H1 (cell line): ENCODE results near the gene FXYD7. TPM values are rescaled to one million over a fixed set of nuclear protein-coding genes. Genes with fewer than 3 reads are reported as not detected.

Experiments
- CTCF ChIA-PET: fragments of 300-600 bp; sonication (Branson Sonifier 250); formaldehyde crosslinking; loops from one replicate; lab custom pipeline; 2021; ENCODE audit not compliant: partially characterized antibody; lab: Charles Lee
- POLR2A ChIA-PET: fragments of 300-600 bp; sonication (Branson Sonifier 250); formaldehyde crosslinking; loops from one replicate; lab custom pipeline; 2021; ENCODE audit warnings: inconsistent platforms; ENCODE audit not compliant: partially characterized antibody; lab: Charles Lee
- DNase-seq, 2 experiments: peaks; one replicate each; pipeline versions ENCODE4 v3.0.0 to v3.0.0-alpha.2; 2010 to 2022; ENCODE audit warnings: low spot score in 2 of 2, low read depth in 1 of 2, mixed read lengths in 1 of 2
- FAIRE-seq: peaks from 2 replicates; lab custom pipeline; 2011; peaks lifted over from hg19 to GRCh38; lab: Jason Lieb, UNC
- H2AFZ ChIP-seq: 2 replicates; pipeline ENCODE4 v1.8.1; 2012; ENCODE audit warnings: low read length, inconsistent platforms
- H2AK5ac ChIP-seq: 2 replicates; pipeline ENCODE4 v1.6.1; 2013; ENCODE audit warnings: low read depth, low read length
- H2BK120ac ChIP-seq: replicated peaks from 2 replicates; pipeline ENCODE3; 2013; ENCODE audit warnings: low read depth, low read length, inconsistent platforms
- H2BK12ac ChIP-seq: 2 replicates; pipeline ENCODE4 v1.6.1; 2013; ENCODE audit warnings: low read depth, low read length
- H2BK15ac ChIP-seq: 2 replicates; pipeline ENCODE4 v1.6.1; 2013; ENCODE audit warnings: low read length
- H2BK20ac ChIP-seq: 2 replicates; pipeline ENCODE4 v1.6.1; 2013; ENCODE audit warnings: low read length
- H2BK5ac ChIP-seq: 2 replicates; pipeline ENCODE4 v1.6.1; 2013; ENCODE audit warnings: low read depth, low read length
- H3K14ac ChIP-seq: 2 replicates; pipeline ENCODE4 v1.6.1; 2013; ENCODE audit warnings: inconsistent platforms; ENCODE audit not compliant: insufficient read length
- H3K18ac ChIP-seq: 2 replicates; pipeline ENCODE4 v1.6.1; 2013; ENCODE audit warnings: low read length; ENCODE audit errors: extremely low read depth
- H3K23ac ChIP-seq: 2 replicates; pipeline ENCODE4 v1.6.1; 2013; ENCODE audit warnings: inconsistent platforms; ENCODE audit not compliant: insufficient read length
- H3K23me2 ChIP-seq: 2 replicates; pipeline ENCODE4 v1.6.1; 2013; ENCODE audit warnings: low read depth, low read length
- H3K27ac ChIP-seq: 2 replicates; pipeline ENCODE4 v1.6.1; 2011; ENCODE audit warnings: low read depth, low read length, inconsistent platforms
- H3K27me3 ChIP-seq, 4 experiments: replicated peaks in 1 of 4; 1 replicate in 1 of 4; 2 replicates in 3 of 4; pipeline versions ENCODE4 v1.6.1 to v1.8.1; 2011 to 2013; ENCODE audit warnings: low read length in 3 of 4, mild to moderate bottlenecking in 3 of 4, inconsistent platforms in 2 of 4, mixed read lengths in 2 of 4, moderate library complexity in 1 of 4; ENCODE audit not compliant: control insufficient read depth in 3 of 4, insufficient read depth in 3 of 4; ENCODE audit errors: extremely low read depth in 1 of 4
- H3K36me3 ChIP-seq, 4 experiments: 2 replicates each; pipeline versions ENCODE4 v1.6.1 to v1.8.1; 2011 to 2013; ENCODE audit warnings: mild to moderate bottlenecking in 4 of 4, low read length in 3 of 4, moderate library complexity in 2 of 4, control low read depth in 1 of 4, inconsistent platforms in 1 of 4; ENCODE audit not compliant: insufficient read depth in 4 of 4, control insufficient read depth in 2 of 4
- H3K4ac ChIP-seq: replicated peaks from 2 replicates; pipeline ENCODE3; 2013; ENCODE audit warnings: low read length, low read depth, mixed read lengths, inconsistent platforms; ENCODE audit not compliant: insufficient read length
- H3K4me1 ChIP-seq, 4 experiments: replicated peaks in 1 of 4; 1 replicate in 1 of 4; 2 replicates in 3 of 4; pipeline versions ENCODE4 v1.6.1 to v1.8.1; 2011 to 2013; ENCODE audit warnings: low read length in 3 of 4, inconsistent platforms in 2 of 4, mixed read lengths in 1 of 4; ENCODE audit not compliant: insufficient read depth in 4 of 4, control insufficient read depth in 3 of 4
- H3K4me2 ChIP-seq, 2 experiments: 2 replicates each; pipeline versions ENCODE4 v1.6.1 to v1.8.1; 2011 to 2013; ENCODE audit warnings: low read depth in 2 of 2, low read length in 2 of 2, control low read depth in 1 of 2, inconsistent platforms in 1 of 2, mild to moderate bottlenecking in 1 of 2; ENCODE audit not compliant: insufficient read depth in 1 of 2
- H3K4me3 ChIP-seq, 4 experiments: fragments of 200-600, 300-600 bp in 1 of 4; sonication (generic), shearing (Covaris generic), sonication (Bioruptor Twin) in 1 of 4; 2 replicates each; pipeline versions ENCODE4 v1.5.1 to v1.8.1; 2011 to 2016; ENCODE audit warnings: low read length in 4 of 4, low read depth in 3 of 4, control low read depth in 2 of 4, inconsistent platforms in 2 of 4, mild to moderate bottlenecking in 2 of 4, mixed read lengths in 1 of 4, moderate library complexity in 1 of 4; ENCODE audit not compliant: insufficient read depth in 2 of 4; ENCODE audit errors: extremely low read depth in 1 of 4
- H3K56ac ChIP-seq: replicated peaks from 2 replicates; pipeline ENCODE3; 2013; ENCODE audit warnings: low read depth, mild to moderate bottlenecking, mixed read lengths, low read length, inconsistent platforms; ENCODE audit not compliant: insufficient read length
- H3K79me1 ChIP-seq: 2 replicates; pipeline ENCODE4 v1.6.1; 2013; ENCODE audit warnings: low read depth, low read length, control low read depth
- H3K79me2 ChIP-seq, 2 experiments: 2 replicates each; pipeline versions ENCODE4 v1.6.1 to v1.8.1; 2012 to 2013; ENCODE audit warnings: low read length in 2 of 2, mild to moderate bottlenecking in 2 of 2, inconsistent platforms in 1 of 2; ENCODE audit not compliant: insufficient read depth in 2 of 2, control insufficient read depth in 1 of 2
- H3K9ac ChIP-seq, 4 experiments: replicated peaks in 1 of 4; 1 replicate in 1 of 4; 2 replicates in 3 of 4; pipeline versions ENCODE4 v1.6.1 to v1.8.1; 2011 to 2013; ENCODE audit warnings: low read depth in 3 of 4, low read length in 3 of 4, control low read depth in 2 of 4, mild to moderate bottlenecking in 2 of 4, moderate library complexity in 2 of 4, inconsistent platforms in 1 of 4; ENCODE audit errors: extremely low read depth in 1 of 4
- H3K9me3 ChIP-seq, 2 experiments: 2 replicates each; pipeline versions ENCODE4 v1.6.1 to v1.8.1; 2012 to 2013; ENCODE audit warnings: mild to moderate bottlenecking in 2 of 2, moderate library complexity in 2 of 2, control low read depth in 1 of 2, inconsistent platforms in 1 of 2, low read depth in 1 of 2, low read length in 1 of 2, mixed read lengths in 1 of 2; ENCODE audit not compliant: insufficient read depth in 2 of 2
- H4K20me1 ChIP-seq, 2 experiments: replicated peaks in 1 of 2; 2 replicates each; pipeline versions ENCODE3 to v1.8.1; 2011 to 2013; ENCODE audit warnings: inconsistent platforms in 2 of 2, low read length in 2 of 2, mild to moderate bottlenecking in 1 of 2; ENCODE audit not compliant: insufficient read depth in 2 of 2, control insufficient read depth in 1 of 2
- H4K5ac ChIP-seq: 2 replicates; pipeline ENCODE4 v1.6.1; 2013; ENCODE audit warnings: low read length, low read depth, mixed read lengths, inconsistent platforms; ENCODE audit not compliant: insufficient read length
- H4K8ac ChIP-seq: 2 replicates; pipeline ENCODE4 v1.8.0; 2013; ENCODE audit warnings: mild to moderate bottlenecking, moderate library complexity, low read length, inconsistent platforms; ENCODE audit not compliant: insufficient read depth; ENCODE audit errors: extremely low read depth
- H4K91ac ChIP-seq: replicated peaks from 2 replicates; pipeline ENCODE3; 2013; ENCODE audit warnings: low read length, mixed read lengths, inconsistent platforms; ENCODE audit not compliant: insufficient read length
- CBX5 ChIP-seq: fragments of 300-800, 300-1000 bp; sonication (generic); IDR thresholded peaks from 2 replicates; pipeline ENCODE4 v1.7.1; 2016; ENCODE audit warnings: antibody characterized with exemption, low read length, low read depth
- RAD21 ChIP-seq, 2 experiments: IDR thresholded peaks in 1 of 2; conservative IDR thresholded peaks in 1 of 2; 2 replicates each; pipeline ENCODE4 v1.6.1; 2011; ENCODE audit warnings: low read depth in 2 of 2, low read length in 2 of 2, improper control_type of control experiment in 1 of 2, inconsistent platforms in 1 of 2, mild to moderate bottlenecking in 1 of 2, moderate library complexity in 1 of 2
- SP2 ChIP-seq: IDR thresholded peaks from 2 replicates; pipeline ENCODE4 v1.6.1; 2012; ENCODE audit warnings: mild to moderate bottlenecking, low read length, inconsistent platforms
- TEAD4 ChIP-seq: IDR thresholded peaks from 2 replicates; pipeline ENCODE4 v1.6.1; 2012; ENCODE audit warnings: low read depth, low read length, inconsistent platforms, mixed read lengths
- WGBS, 2 experiments: shearing (Covaris generic) in 1 of 2; methylation state at CpG; one replicate each; pipeline versions ENCODE4 v1.1.6 to v1.1.7; 2013 to 2015; ENCODE audit warnings: low lambda C conversion rate in 2 of 2, mixed read lengths in 2 of 2, inconsistent platforms in 1 of 2, low coverage in 1 of 2, missing lambda C conversion rate in 1 of 2; ENCODE audit not compliant: insufficient replicate concordance in 2 of 2, insufficient coverage in 1 of 2, insufficient read length in 1 of 2; ENCODE audit errors: extremely low coverage in 1 of 2, missing lambda C conversion rate in 1 of 2; 5-methylcytosine and 5-hydroxymethylcytosine counted together
- polyA plus RNA-seq, 7 experiments: library from polyadenylated mRNA; depleted of rRNA in 3 of 7; stranded (reverse) in 5 of 7; unstranded in 2 of 7; fragments of >200 nt in 5 of 7; fragments of 200-250 nt in 2 of 7; gene quantifications; 1 replicate in 5 of 7; 2 replicates in 1 of 7; 4 replicates in 1 of 7; pipeline versions ENCODE4 v1.2.1 to v1.2.3, GENCODE V29; 2011 to 2013; ENCODE audit warnings: missing spikeins in 2 of 7, mixed read lengths in 2 of 7
- total RNA-seq: library from RNA; stranded (reverse); fragmentation: NEBNext Ultra II Directional; extraction: Animal tissue kit (Norgen Biotek cat#: 25700); gene quantifications from 2 replicates; pipeline ENCODE4 v1.2.1, GENCODE V29; 2021

The FXYD7 gene
- total and polyA plus RNA-seq, 2 of the 8 experiments (the other 6 are each of a cell fraction or from before 2014, with no cell fraction given), result 12.1 to 14.3 TPM

DNA sequence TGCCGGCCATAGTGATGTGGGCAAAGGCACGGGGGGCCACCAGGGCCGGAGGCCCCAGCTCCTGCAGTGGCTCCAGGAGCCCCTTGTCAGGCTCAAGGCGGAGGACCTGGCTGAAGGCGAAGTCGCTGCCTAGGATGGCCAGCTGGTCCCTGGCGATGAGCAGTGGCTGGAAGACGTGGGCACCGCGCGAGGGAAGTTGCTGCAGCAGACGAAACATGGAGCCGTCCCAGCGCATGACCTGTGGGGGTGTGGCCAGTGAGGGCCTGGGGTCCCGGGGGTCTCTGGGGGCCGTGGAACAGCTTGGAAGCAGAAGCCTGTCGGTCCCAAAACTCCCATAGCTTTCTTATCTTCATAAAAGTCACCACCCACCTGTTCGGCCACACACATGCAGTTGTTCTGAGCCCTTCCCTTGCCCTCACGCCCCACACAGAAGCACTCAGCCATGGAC lies 17.8 kb upstream of the FXYD7 start:
- DNase-seq, result no peak

More for the DNA sequence above, 17.8 kb upstream of the FXYD7 start:
- no peak overlapping the region for H3K9ac ChIP-seq
- WGBS, 2 experiments, result 91% methylated on average over 19 of the region's 19 CpGs; no CpG with 5 or more reads in 1 of the 2 experiments
- no peaks in the 10 kb centered on the region for H4K20me1 ChIP-seq
- no peaks in the 10 kb centered on the region for H3K23me2 ChIP-seq
- ChIA-PET CTCF (interaction anchor here (0.6 to 4.6 kb wide), 5 partner anchors 8 to 58 kb away, joined by 4 to 41 read pairs (median 6); partner anchors contain the start of genes FXYD3 and LGI4), POLR2A (interaction anchor here (1.6 to 2.3 kb wide), 3 partner anchors 9 to 57 kb away, joined by 4 to 7 read pairs (median 5); partner anchors contain the start of genes FXYD3 and FXYD5)
- no peak for FAIRE-seq
- no peak overlapping the region for H2BK120ac ChIP-seq
- no peak overlapping the region for H3K27ac ChIP-seq
- H2AFZ ChIP-seq, result no peak overlapping the region
- H3K4me3 ChIP-seq, result no peak overlapping the region
- H3K18ac ChIP-seq, result no peak overlapping the region; the same call in 1 of the 2 replicates
- no peak for TF ChIP-seq CBX5
- no peak for TF ChIP-seq TEAD4
- no peak for TF ChIP-seq SP2
- no peak for TF ChIP-seq RAD21 (IDR thresholded peaks at IDR 0.05 in 1 of 2, conservative IDR thresholded peaks at IDR 0.05 in 1 of 2; ENCODE audit: low read depth in 2 of 2, low read length in 2 of 2)
- no peak overlapping the region for H4K91ac ChIP-seq
- H3K56ac ChIP-seq, result no peak overlapping the region
- no peak overlapping the region for H2BK20ac ChIP-seq
- no peak overlapping the region for H3K14ac ChIP-seq
- H2BK12ac ChIP-seq, result 0 out of 2 replicates have a peak overlapping the region, but pooled peaks have one; percentile 7
- no peak overlapping the region for H4K5ac ChIP-seq
- H3K79me1 ChIP-seq, result no peaks in the 10 kb centered on the region
- H4K8ac ChIP-seq, result no peak overlapping the region; the same call in 1 of the 2 replicates
- no peak overlapping the region for H2BK15ac ChIP-seq
- H3K36me3 ChIP-seq, result no peaks in the 10 kb centered on the region
- H3K4ac ChIP-seq, result no peak overlapping the region
- no peak overlapping the region for H2AK5ac ChIP-seq
- no peaks in the 10 kb centered on the region for H3K79me2 ChIP-seq
- no peak overlapping the region for H2BK5ac ChIP-seq
- no peaks in the 10 kb centered on the region for H3K9me3 ChIP-seq
- H3K4me1 ChIP-seq, result peaks cover 2 to 9% (median 6%) of the 10 kb centered on the region in 4 experiments; a peak in 5 of 7 replicates
- H3K4me2 ChIP-seq, result no peak overlapping the region
- H3K23ac ChIP-seq, result no peak overlapping the region
- H3K27me3 ChIP-seq, result no peaks in the 10 kb centered on the region; a peak in 1 of 7 replicates
